SH-SY5Y (cell line): ENCODE results near the gene HOXA10.

Experiments used
- GATA2 ChIP-seq: IDR thresholded peaks from 2 replicates; pipeline ENCODE4 v1.6.1; 2011; ENCODE audit warnings: mild to moderate bottlenecking, low read depth, low read length
- GATA3 ChIP-seq: IDR thresholded peaks from 2 replicates; pipeline ENCODE4 v1.6.1; 2011; ENCODE audit warnings: low read depth, mild to moderate bottlenecking, low read length, moderate library complexity

Gene HOXA10

DNA sequence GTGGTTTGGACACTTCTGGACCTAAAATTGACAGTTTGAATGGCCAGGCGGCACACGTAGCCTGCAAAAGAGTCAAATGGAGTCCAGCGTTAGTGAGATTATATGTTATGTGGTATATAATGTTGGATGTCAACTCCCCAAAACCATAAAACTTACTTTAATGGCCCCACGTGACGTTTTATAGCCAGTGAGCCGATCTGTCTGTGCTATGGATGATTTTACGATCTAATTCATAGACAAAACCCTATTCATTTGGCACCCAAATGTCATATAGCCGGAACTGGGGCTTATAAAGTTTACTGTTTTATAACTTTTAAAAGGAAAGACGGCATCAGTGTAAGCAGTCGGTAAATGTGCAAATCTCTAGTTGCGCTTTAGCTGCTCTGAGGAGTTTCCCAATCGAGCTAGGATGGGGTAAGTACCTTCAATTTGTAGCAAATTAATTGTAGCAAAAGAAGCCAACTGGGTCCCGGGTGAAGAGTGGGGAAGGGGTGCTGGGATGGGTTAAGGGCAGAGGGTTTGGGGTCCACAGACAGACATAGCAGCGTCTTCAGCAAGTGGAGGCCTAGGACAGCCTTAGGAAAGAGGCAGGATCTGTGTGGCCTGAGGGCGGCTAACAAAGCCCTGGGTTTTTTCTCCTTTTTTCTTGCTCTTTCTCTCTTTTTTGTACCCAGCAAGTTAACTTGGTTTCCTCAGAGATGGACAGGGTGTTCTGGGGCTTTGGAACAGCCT, 33.8 kb downstream of the HOXA10 start:
- TF ChIP-seq GATA3 (no peak), GATA2 (no peak)

DNA sequence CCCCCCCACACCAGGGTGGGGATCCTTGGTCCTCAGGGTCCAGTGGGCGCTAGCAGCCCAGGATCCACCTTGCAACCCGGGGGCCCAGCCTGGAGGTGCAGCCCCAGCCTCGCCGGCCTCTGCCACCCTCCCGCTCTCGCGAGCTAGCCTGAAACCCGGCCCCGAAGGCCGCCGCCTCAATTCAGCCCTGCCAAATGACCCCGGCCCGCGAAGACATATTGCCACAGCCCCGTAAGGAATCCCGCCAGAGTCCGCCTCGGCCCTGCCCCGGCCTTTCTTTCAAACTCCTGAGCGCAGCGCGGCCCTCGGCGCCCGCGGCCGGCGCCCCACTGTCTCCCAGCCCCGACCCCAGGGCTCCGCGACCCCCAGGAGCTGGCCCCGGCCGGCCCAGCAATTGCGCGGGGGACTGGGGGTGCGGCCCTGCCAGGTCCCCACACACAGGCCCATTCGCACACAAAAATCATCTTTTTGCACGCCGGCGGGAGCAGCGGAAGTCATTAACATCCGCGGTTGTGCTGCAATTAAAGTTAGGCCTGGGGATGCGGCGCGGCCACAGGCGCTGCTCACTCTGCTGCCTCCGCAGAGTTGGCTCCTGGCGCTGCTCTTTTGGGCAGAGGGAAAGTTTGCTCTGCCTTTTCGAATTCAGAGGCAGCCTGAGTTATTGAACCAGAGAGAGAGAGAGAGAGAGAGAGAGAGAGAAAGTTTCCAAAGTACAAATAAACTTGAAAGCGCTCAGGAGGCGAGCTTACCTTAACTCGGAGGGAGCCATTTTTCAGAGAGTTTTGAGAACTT, 34.6 kb downstream of the HOXA10 start:
- TF ChIP-seq GATA2 (no peak), GATA3 (no peak)

DNA sequence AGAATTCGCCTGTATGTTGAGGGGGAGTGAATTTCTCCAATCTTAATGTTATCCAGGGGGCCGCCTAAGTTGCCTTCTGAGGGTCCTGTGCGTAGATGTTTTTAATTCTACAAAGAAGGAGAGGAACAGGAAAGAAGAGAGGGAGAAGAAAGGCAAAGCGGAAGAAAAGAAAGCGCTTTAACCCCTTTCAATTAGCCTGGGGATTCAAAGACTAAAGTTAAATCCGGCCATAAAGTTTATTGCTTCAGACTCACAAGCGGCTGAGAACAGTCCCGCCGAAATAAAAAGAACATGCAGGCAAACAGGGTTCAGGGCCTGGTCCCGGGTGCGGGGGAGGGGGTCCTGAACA, 35.2 kb downstream of the HOXA10 start:
- TF ChIP-seq GATA2 = no peak
- no peak for TF ChIP-seq GATA3

DNA sequence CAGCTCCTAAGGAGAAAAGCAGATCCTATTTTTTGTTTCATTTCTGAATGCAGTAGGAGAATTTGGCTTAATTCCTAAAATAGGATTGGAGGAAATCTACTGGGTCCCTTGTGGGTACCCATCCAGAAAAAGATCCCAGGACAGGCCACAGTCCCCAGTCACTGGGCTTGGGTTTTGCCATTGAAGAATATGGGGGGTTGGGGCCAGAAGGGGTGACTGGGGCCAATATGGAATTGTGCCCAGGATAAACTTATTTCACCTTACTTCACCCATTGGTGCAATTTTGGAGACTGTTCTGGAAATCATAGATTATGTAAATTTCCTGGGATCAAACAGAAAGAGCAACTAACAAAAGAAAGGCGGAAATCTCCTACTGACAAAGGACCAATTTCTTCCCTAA, 35.6 kb downstream of the HOXA10 start:
- TF ChIP-seq GATA3 (no peak), GATA2 (no peak)

DNA sequence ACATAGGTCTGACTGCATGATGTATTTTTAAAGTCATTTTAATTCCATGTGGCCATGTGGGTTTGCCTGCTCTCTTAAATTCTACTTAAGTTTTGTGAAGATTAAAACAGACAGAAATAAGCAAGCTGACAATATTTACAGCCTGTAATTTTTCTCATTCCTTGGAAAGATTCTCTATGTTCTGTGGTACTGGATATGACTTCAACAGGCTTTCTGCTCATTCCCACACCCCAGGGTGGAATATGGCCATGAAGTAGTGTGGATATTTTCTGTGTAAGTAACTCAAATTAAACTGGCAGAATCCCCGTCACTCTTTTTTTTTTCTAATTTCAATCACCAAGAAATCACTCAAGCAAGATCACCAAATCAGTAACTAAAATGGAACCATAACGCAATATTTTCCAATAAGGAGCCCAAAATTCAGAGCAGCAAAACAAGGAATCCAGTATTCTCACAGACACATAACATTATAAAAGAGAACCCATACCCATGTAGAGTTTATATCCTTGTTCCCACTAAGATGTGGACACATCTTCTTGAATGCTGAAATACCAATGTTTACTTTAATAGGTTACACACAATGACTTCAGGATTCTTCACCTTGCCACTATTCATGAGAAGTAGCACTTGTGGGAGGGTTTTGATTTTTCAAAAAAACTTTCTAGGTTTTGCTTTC, 36.3 kb downstream of the HOXA10 start:
- TF ChIP-seq GATA2 (no peak), GATA3 (no peak)

DNA sequence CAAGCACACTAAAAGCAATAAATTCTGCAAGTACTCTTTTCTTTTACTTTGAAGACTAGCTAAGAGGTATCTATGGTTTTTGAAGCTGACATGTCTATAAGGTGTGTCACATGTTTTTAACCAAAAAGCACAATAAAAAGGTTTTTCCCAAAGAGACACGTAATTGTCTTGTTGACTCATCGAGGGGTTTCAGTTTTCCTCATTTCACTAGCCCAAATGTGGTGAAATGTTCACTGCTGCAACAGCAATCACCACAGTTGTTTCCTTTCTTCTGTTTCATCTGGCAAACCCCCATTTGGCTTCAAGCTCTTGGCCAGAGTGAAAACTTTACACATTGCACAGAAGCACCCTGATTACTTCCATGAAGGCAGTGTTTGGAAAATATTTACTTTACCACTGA, 39.7 kb downstream of the HOXA10 start:
- TF ChIP-seq GATA2 (no peak), GATA3 (no peak)

DNA sequence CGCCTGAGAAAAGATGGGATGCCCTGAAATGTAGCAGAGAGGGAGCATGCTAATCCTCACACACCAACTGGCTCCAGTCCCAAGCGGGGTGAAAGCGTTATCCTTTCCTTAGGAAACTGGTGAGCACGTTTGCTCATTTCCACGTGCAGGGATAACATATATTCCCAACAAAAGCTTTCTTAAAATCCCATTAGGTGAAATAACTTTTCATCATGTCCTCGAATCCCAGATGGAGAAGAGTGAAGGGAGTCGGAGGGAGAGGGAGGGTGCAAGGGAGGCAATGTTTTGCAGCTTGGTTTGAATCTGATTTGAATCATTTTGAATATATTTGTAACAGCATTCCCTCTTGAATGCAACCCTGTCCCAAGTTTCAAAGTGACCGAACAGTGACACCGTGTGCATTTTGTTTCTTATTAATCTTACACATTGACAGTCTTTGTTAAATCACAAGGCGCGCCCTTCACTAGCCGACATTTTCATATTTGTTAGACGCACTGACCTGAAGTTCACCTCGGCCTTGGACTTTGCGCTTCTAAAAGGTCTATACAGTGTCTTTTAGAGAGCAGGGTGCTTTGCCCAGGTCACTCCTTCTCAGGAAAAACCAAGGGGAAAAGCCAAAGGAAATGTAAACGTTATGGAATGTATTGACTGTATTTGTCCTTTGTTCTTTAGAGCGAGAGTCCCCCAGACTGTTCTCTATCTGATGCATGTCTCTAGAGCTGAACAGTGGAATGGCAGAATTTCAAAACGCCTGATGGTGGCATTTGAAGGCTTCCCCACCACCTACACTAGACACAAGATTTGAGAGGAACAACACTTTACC, 40.5 kb downstream of the HOXA10 start:
- no peak for TF ChIP-seq GATA2
- TF ChIP-seq GATA3 = no peak

DNA sequence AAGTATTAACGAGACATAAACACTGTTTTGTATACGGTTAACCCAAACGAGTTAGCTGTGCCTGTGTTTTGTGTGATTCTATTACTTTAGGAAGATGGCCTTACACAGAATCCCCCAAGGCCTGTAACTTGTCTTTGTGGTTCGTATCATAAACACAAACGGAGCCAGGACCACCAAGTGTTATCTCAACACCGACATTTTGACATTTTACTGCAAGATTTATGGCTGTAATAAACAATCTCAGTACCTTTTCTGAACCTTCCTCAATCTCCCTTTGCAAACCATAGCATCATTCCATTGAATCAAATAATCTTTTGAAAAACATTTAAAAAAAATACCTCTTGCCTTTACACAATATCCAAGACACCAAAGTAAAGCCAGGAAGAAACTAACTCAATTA, 41.1 kb downstream of the HOXA10 start:
- TF ChIP-seq GATA3 (no peak), GATA2 (no peak)

DNA sequence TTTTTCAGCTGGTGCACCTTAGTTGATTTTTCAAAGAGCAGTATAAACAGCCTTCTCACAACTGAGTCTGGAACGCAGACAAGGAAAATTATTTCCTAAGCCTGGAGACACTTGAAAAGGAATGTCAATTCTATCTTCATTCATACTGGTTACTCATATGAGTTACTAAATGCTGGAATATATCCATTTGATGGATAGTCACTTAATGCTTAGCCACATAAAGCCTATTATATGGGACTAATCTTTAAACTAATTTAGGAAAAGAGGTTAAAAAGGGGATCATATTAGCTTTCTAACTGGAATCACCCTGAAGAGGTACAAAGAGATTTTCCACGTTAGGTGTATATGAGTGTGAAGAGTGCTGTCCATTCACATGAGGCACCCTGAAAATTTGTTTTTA, 41.9 kb downstream of the HOXA10 start:
- TF ChIP-seq GATA2 (no peak), GATA3 (no peak)

DNA sequence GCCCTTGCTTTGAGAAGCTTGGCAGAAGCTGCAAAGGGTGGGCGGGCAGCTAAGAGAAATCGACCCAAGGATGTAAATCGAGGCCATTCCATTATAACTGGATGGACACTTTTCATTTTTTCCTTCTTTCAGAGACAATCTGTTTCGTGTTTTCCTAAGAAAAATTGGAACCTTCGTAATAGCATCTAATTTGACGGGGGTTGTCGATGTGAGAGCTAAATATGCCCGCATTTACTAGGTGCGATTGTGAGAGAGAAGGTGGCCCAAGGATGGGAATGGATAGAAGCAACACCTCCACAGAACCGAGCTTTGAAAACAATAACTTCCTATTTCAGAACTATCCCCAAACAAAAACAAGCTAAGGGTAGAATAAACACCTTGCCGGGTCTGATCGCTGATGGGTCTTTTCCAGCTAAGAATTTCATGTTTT, 42.7 kb downstream of the HOXA10 start:
- TF ChIP-seq GATA3 (no peak), GATA2 (no peak)

DNA sequence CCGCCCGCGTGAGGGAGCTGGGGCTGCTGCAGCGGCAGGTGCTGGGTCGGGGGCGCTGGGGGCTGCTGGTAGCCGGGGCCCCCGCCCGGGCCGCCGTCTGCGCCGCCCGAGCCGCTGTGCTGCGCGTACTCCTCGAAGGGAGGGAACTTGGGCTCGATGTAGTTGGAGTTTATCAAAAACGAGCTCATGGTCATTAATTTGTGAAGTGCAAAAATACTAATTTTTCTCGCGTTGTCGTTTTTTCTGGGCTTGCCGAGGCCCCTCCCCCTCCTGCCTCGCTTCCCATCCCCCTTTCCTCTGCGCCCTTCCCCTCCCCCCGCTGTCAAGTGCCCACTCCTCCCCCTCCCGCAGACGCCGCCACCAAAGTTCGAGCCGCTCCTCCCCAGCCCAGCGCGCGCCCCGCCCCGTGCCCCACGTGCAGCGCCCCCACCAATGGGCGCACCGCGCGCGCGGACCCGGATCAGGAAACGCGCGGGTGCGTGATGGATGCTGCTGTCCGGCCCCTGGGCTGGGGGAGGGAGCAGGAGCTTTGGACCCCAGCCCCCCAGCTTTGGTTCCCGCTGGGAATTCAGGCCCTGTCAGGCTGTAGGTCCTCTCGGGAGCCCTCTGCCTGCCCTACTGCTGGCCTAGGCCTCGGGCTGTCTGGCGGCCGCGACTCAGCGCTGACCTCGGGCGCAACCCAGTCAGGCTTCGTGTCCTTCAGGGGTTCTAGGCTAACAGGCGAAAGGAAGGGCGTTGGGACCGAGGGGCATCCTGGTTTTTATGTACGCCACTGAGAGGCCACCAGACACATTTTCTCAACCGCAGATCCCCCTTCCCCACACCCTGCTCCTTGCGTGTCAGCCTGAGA, 43.4 kb downstream of the HOXA10 start, which contains the start of gene HOXA4:
TSS of gene HOXA4 (minus strand) at position 218 of the 850 bp plus-strand sequence. CDS start at position 194, 24 bp downstream.
- no peak for TF ChIP-seq GATA2
- no peak for TF ChIP-seq GATA3

DNA sequence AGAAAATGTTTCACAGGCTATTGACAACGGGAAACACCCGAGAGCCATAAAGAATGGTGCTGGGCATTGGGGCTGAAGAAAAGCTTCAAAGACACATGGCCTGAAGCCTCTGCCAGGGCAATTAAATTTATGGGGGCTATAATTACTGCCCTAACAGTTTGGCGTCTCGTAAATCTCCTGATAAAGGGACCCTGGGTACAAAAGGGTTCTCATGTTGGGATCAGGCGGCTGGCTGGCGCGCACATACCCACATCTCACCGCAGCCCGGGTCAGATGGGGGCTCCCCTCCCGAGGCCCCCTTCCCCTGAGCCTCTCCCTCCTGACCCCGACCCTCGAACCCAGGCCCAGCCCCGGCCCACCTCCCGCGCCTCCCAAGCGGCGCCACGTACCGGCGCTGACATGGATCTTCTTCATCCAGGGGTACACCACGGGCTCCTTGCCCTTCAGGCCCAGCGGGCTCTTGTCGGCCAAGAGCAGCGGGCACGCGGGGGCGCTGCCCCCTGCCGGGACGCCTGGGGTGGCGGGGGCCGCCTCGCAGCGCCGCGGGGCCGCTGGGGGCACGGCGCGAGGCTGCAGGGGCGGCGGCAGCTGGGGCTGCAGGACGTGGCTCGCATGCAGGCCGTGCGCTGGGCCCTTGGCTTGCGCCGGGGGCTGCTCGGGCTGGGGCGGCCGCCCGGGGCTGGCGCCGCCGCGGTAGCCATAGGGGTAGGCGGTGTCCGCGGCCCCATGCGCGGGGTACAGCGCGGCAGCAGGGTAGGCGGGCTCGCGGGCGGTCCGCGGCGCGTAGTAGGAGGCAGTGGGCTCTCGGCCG, 44.2 kb downstream of the HOXA10 start:
- TF ChIP-seq GATA2 = no peak
- no peak for TF ChIP-seq GATA3
